Measurements from ENCODE around the gene PRR5. TPM values are rescaled to one million over a fixed set of nuclear protein-coding genes. Genes with fewer than 3 reads are reported as not detected.

PRR5 gene
- total RNA-seq, 2 donors from 2014 or later = 7.3 to 30.0 TPM

- peaks cover 6% of the 10 kb centered on the region for H3K9me3 ChIP-seq
- DNase-seq (ENCODE audit: low spot score) = no peak
- no peaks in the 10 kb centered on the region for H3K27me3 ChIP-seq (replicated peaks; ENCODE audit: insufficient read depth)
- no peak for TF ChIP-seq CTCF (IDR thresholded peaks at IDR 0.05)
- H3K4me1 ChIP-seq (ENCODE audit: control insufficient read depth in 1 of 2, low read depth in 2 of 2) = no peaks in the 10 kb centered on the region
- H3K36me3 ChIP-seq = no peaks in the 10 kb centered on the region
- H3K27ac ChIP-seq = no peak overlapping the region
- ATAC-seq (ENCODE audit: insufficient number of reproducible peaks, low FRiP score, low read depth) = no peak
- H3K4me3 ChIP-seq = no peak overlapping the region
Measured at GRCh38 chr22:44773082-44773481, 71.1 kb downstream of the PRR5 start.

DNA sequence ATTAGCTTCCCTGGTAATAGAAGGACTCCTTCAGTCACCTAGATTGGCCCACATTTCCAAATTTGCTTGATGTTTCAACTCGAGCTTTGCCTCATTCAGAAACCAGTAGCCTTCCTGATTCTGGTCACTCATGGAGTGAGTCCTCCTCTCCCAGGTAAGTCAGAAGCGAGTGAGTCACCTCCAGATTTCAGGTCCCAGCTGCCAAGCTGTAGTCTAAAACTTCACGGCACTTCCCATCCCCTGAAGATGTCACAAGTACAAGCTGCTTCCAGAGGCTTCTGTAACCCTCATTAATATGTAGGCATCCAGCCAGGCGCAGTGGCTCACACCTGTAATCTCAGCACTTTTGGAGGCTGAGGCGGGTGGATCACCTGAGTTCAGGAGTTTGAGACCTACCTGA, 73.9 kb downstream of the PRR5 start:
- H3K27ac ChIP-seq = no peak overlapping the region
- H3K4me1 ChIP-seq (ENCODE audit: control insufficient read depth in 1 of 2, low read depth in 2 of 2) = no peaks in the 10 kb centered on the region
- H3K27me3 ChIP-seq (replicated peaks; ENCODE audit: insufficient read depth) = no peaks in the 10 kb centered on the region
- no peaks in the 10 kb centered on the region for H3K36me3 ChIP-seq
- H3K4me3 ChIP-seq = no peak overlapping the region
- DNase-seq (ENCODE audit: low spot score) = no peak
- peaks cover 6% of the 10 kb centered on the region for H3K9me3 ChIP-seq
- TF ChIP-seq CTCF (IDR thresholded peaks at IDR 0.05) = no peak
- ATAC-seq (ENCODE audit: insufficient number of reproducible peaks, low FRiP score, low read depth) = no peak

DNA sequence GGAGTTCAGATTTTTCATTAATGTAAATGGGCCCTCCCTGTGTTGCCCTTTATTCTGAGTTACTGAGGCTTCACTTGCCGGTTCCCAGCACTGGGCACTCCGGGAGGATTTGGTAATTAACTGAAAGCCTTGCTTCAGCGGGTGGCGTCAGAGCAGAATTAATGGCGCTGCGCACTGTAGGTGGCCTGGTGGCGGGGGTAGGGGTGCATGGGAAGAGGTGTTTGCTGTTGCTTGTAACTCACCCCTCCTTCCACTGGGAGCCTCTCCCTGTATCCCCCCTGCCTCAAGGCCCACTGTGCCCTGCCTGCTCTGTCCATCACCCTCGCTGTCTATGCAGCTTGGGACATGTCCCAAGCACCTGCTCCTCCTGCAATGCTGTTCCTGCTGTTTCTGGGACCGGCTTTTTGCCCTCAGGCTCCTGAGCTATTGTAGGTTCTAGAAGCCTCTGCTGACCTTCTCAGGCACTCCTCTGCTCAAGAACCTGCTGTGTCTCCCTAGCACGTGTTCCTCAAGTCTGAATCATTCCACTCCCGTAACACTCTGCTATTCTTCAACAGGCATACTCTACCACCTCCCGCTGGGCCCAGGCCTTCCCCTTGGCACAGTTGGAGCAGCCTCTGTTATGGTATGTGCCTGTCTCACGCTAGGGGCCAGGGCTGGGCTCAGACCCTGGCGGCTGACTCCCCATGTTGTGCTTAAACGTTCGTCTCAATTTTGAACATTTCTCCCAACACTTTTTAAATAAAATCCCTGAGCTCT, 74.8 kb downstream of the PRR5 start:
- peaks cover 6% of the 10 kb centered on the region for H3K9me3 ChIP-seq
- no peaks in the 10 kb centered on the region for H3K4me1 ChIP-seq (ENCODE audit: control insufficient read depth in 1 of 2, low read depth in 2 of 2)
- DNase-seq (ENCODE audit: low spot score) (no peak), ATAC-seq (ENCODE audit: insufficient number of reproducible peaks, low FRiP score, low read depth) (no peak)
- H3K27me3 ChIP-seq (replicated peaks; ENCODE audit: insufficient read depth) = no peaks in the 10 kb centered on the region
- no peak overlapping the region for H3K4me3 ChIP-seq
- no peak for TF ChIP-seq CTCF (IDR thresholded peaks at IDR 0.05)
- no peak overlapping the region for H3K27ac ChIP-seq
- H3K36me3 ChIP-seq = no peaks in the 10 kb centered on the region

DNA sequence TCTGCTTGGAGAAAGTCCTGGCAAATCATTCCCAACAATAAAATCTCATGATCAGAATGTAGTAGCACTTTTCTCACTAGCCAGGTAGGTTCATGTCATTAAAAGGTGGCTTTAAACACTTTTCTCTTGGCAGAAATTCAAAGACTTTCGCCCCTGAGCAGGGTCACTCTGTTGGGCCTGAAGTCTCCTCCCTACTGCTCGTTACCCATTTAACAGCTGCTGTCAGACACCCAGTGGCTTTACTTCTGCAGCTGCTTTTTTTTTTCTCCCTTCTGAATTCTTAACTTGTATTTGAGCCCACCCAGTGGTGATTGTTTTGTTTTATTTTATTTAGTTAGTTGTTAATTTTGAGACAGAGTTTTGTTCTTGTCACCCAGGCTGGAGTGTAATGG, 75.4 kb downstream of the PRR5 start:
- H3K36me3 ChIP-seq = no peaks in the 10 kb centered on the region

More for the DNA sequence above, 75.4 kb downstream of the PRR5 start:
- no peak for ATAC-seq (ENCODE audit: insufficient number of reproducible peaks, low FRiP score, low read depth)
- DNase-seq (ENCODE audit: low spot score) = no peak
- Histone ChIP-seq H3K9me3 (peaks cover 6% of the 10 kb centered on the region), H3K4me1 (ENCODE audit: control insufficient read depth in 1 of 2, low read depth in 2 of 2) (no peaks in the 10 kb centered on the region), H3K4me3 (no peak overlapping the region), H3K27ac (no peak overlapping the region), H3K27me3 (replicated peaks; ENCODE audit: insufficient read depth) (no peaks in the 10 kb centered on the region)
- no peak for TF ChIP-seq CTCF (IDR thresholded peaks at IDR 0.05)
